SK-N-SH treated with all-trans-retinoic acid at 6 μM for 48 hours (cell line): ENCODE data around the gene VSIR.

ENCODE experiments used
- ATAC-seq: fragments of 200-7000 bp; cut with Tn5 transposase; 3 replicates; pipeline ENCODE4 v1.9.1; 2020; ENCODE audit warnings: mild to moderate bottlenecking, moderate library complexity
- ARNTL ChIP-seq: fragments of 450-650 bp; formaldehyde crosslinking; IDR thresholded peaks from 2 replicates; pipeline ENCODE4 v1.5.0; 2020; ENCODE audit warnings: low read depth, mild to moderate bottlenecking, moderate library complexity, borderline replicate concordance
- CREB5 ChIP-seq: fragments of 250-450 bp; sonication (Bioruptor Pico); IDR thresholded peaks from 2 replicates; pipeline ENCODE4 v1.5.1; 2020; ENCODE audit warnings: low read depth, mild to moderate bottlenecking, moderate library complexity
- CSDC2 ChIP-seq: fragments of 250-450 bp; sonication (Bioruptor Pico); IDR thresholded peaks from 2 replicates; pipeline ENCODE4 v1.5.0; 2020; ENCODE audit warnings: mild to moderate bottlenecking, moderate library complexity
- CSRNP3 ChIP-seq: fragments of 250-450 bp; sonication (Bioruptor Pico); IDR thresholded peaks from 2 replicates; pipeline ENCODE4 v1.5.1; 2021; ENCODE audit warnings: mild to moderate bottlenecking, moderate library complexity
- ESRRG ChIP-seq: fragments of 250-450 bp; sonication (Bioruptor Pico); IDR thresholded peaks from 2 replicates; pipeline ENCODE4 v1.6.1; 2021; ENCODE audit warnings: mild to moderate bottlenecking
- GLIS3 ChIP-seq: fragments of 250-450 bp; sonication (Bioruptor Pico); IDR thresholded peaks from 2 replicates; pipeline ENCODE4 v1.5.0; 2020; ENCODE audit warnings: mild to moderate bottlenecking, moderate library complexity
- ISL1 ChIP-seq: fragments of 250-450 bp; sonication (Bioruptor Pico); IDR thresholded peaks from 2 replicates; pipeline ENCODE4 v2.1.2; 2022; ENCODE audit warnings: mild to moderate bottlenecking, moderate library complexity
- PATZ1 ChIP-seq: fragments of 250-450 bp; sonication (Bioruptor Pico); IDR thresholded peaks from 2 replicates; pipeline ENCODE4 v1.8.0; 2020; ENCODE audit warnings: mild to moderate bottlenecking, moderate library complexity, borderline replicate concordance
- PPARA ChIP-seq: fragments of 250-450 bp; sonication (Bioruptor Pico); IDR thresholded peaks from 2 replicates; pipeline ENCODE4 v1.5.0; 2020; ENCODE audit warnings: mild to moderate bottlenecking, borderline replicate concordance
- RARB ChIP-seq: fragments of 250-450 bp; sonication (Bioruptor Pico); IDR thresholded peaks from 2 replicates; pipeline ENCODE4 v1.8.0; 2021; ENCODE audit warnings: mild to moderate bottlenecking, moderate library complexity
- TCF4 ChIP-seq: fragments of 250-450 bp; sonication (Bioruptor Pico); IDR thresholded peaks from 2 replicates; pipeline ENCODE4 v1.8.0; 2021; ENCODE audit warnings: mild to moderate bottlenecking, moderate library complexity, borderline replicate concordance
- TOX ChIP-seq: fragments of 250-450 bp; sonication (Bioruptor Pico); IDR thresholded peaks from 2 replicates; pipeline ENCODE4 v1.8.0; 2021; ENCODE audit warnings: mild to moderate bottlenecking, moderate library complexity, borderline replicate concordance
- TSHZ2 ChIP-seq: fragments of 250-450 bp; sonication (Bioruptor Pico); IDR thresholded peaks from 2 replicates; pipeline ENCODE4 v1.5.0; 2020; ENCODE audit warnings: mild to moderate bottlenecking, moderate library complexity
- ZC3H10 ChIP-seq: fragments of 250-450 bp; sonication (Bioruptor Pico); IDR thresholded peaks from 2 replicates; pipeline ENCODE4 v1.5.1; 2021; ENCODE audit warnings: mild to moderate bottlenecking, moderate library complexity
- ZNF565 ChIP-seq: fragments of 450-650 bp; formaldehyde crosslinking; conservative IDR thresholded peaks from 2 replicates; pipeline ENCODE4 v1.5.0; 2020; ENCODE audit warnings: low read depth, mild to moderate bottlenecking, moderate library complexity
- ZNF70 ChIP-seq: fragments of 450-650 bp; formaldehyde crosslinking; IDR thresholded peaks from 2 replicates; pipeline ENCODE4 v1.5.0; 2020; ENCODE audit warnings: mild to moderate bottlenecking, moderate library complexity
- ZNF8 ChIP-seq: fragments of 450-650 bp; formaldehyde crosslinking; IDR thresholded peaks from 2 replicates; pipeline ENCODE4 v1.5.0; 2020; ENCODE audit warnings: mild to moderate bottlenecking, moderate library complexity

Gene VSIR

GRCh38 chr10:71772832-71773220 is 494 bp downstream of the VSIR start:
- ATAC-seq = peak; percentile 19
- TF ChIP-seq ZNF565 (CRISPR knock-in tag) (no peak), TOX (CRISPR knock-in tag) (no peak), CSDC2 (CRISPR knock-in tag) (no peak), ESRRG (CRISPR knock-in tag) (no peak), GLIS3 (CRISPR knock-in tag) (no peak), TCF4 (no peak), PPARA (CRISPR knock-in tag) (no peak), ZC3H10 (no peak), CREB5 (no peak), PATZ1 (no peak), ZNF8 (CRISPR knock-in tag) (no peak)
- TF ChIP-seq, all 23 proteins: peak for 0

GRCh38 chr10:71771821-71772617 is 1.3 kb downstream of the VSIR start:
- TF ChIP-seq GLIS3 (CRISPR knock-in tag) = no peak
- no peak for TF ChIP-seq ZNF565 (CRISPR knock-in tag)
- no peak for TF ChIP-seq ESRRG (CRISPR knock-in tag)
- no peak for TF ChIP-seq TOX (CRISPR knock-in tag)
- TF ChIP-seq ISL1 (CRISPR knock-in tag) = no peak
- TF ChIP-seq ARNTL (CRISPR knock-in tag) = no peak
- TF ChIP-seq ZNF70 = no peak
- TF ChIP-seq RARB (CRISPR knock-in tag) = no peak
- TF ChIP-seq CREB5 = no peak
- peak; percentile 66 for ATAC-seq

- TF ChIP-seq TSHZ2 (CRISPR knock-in tag) (no peak), CSRNP3 (CRISPR knock-in tag) (no peak)
- ATAC-seq = no peak
Measured at GRCh38 chr10:71771204-71771603, 2.1 kb downstream of the VSIR start.

GRCh38 chr10:71770789-71771188 is 2.5 kb downstream of the VSIR start:
- TF ChIP-seq RARB (CRISPR knock-in tag) = no peak
- no peak for TF ChIP-seq CREB5
- no peak for TF ChIP-seq ZNF8 (CRISPR knock-in tag)
- ATAC-seq = no peak
